Left hindlimb (tissue), 1 donor: ENCODE results near the gene MN1.
"Not testable (repeated sequence)": the region's sequence is repeated elsewhere in the genome, so short reads cannot be mapped to it uniquely, and the experiment has no call there.

ENCODE experiments used
- DNase-seq: peaks from one replicate; pipeline ENCODE4 v3.0.0-alpha.2; 2018

Gene MN1

DNA sequence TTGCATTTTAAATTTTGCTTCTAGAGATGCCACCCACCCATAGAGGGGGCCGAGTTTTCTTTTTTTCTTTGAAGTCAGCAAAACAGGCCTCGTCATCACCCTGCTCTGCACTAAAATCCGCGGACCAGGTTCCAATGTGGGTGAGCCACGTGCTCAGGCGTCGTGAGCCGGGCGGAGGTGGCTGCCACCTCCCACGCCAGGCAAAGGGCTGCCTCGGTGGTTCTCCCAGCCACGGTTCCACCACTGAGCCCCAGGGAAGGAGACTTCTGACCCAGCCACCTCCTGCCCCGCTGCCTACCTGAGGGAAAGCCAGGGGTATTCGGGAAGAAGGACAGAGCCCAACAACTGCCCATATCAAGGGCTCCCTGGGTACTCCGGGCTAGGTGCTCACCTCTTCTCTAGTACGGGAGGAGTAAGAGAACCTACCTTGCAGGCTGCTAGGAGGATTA is 45.3 kb downstream of the MN1 start:
- peak; percentile 10 for DNase-seq

DNA sequence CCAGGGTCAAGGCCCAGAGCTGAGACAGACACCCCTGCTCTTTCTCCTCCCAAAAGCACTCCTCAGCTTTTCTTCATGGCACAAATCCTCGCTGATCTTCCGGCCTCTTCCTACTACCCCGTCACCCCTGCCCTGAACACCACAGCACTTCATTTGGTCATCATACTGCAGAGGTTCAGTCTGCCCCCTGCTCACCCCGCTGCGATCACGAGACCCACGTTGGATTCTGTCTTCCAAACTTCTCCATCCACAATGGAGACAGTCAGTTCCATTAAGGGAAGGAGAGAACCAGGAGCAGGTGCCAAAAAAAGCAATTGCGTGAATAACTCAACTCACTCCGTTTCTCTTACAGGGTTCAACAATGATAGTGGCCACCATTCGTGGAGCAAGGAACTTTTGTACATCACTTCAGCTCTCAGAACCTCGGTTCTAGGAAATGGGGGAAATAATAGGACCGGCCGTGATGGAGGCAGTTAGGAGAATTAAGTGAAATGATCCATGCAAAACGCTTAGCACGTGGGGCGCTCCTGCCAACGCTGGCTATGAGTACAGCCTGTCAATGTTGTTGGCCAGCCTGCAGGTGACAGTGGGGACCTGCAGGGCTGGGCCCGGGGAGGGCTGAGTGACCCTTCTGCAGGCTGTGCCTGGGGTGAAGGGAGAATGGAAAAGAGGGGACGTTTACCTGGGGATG is 45.9 kb downstream of the MN1 start:
- DNase-seq: peak; percentile 13

DNA sequence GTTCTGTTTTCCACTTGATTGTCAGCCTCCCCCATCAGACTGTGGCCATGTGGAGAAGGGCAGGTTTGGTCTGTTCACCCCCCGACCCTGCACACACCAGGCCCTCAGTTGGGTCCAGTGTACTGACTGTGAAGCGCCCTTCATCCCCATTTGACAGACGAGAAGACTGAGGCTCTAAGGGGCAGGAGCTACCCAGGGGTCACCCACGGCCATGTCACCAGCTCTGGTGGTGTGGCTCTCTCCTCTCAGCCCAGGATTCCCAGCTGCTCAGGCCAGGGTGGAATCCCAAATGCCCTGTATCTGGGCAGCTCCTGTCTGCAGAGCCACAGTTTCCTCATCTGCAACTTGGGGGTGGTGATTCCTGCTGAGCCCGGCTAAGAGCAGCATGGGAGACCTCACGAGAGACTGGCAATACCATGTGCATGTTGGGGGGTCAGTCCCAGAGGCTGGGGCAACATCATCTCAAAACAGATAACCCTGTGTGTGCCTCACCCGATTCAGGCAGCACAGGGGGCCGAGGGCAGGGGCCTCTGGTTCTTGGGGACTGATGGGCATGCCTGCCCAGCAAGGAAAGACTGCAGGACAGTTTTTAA is 46.6 kb downstream of the MN1 start:
- peak; percentile 23 for DNase-seq

DNA sequence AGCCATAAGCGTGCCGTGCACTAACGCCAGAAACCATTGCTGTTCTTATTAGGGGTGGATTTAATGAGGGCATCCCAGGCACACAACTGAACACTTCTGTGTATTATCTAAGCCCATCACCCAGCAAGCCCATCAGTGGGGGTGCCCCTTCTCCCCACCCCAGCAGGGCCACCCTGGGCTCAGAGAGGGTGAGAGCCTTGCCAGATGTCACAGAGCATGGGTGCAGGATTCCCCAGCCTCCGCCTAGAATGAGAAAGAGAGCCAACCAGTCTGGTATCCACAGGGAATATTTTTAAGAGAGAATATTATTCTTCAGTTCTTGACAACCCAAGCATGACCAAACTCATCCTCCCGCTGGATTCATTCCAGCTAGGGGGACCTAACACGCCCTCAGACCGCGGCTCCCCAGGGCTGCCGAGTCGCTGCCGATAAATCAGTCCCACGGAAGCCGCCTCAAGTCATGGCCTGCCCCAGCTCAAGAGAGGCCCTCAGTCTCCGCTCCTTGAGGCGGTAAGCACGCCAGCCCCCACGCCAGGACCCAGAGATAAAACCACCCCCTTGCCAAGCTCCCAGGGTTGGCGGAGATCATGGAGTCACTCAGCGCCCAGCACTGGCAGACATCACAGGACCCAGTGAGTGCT is 47.2 kb downstream of the MN1 start:
- peak; percentile 27 for DNase-seq

DNA sequence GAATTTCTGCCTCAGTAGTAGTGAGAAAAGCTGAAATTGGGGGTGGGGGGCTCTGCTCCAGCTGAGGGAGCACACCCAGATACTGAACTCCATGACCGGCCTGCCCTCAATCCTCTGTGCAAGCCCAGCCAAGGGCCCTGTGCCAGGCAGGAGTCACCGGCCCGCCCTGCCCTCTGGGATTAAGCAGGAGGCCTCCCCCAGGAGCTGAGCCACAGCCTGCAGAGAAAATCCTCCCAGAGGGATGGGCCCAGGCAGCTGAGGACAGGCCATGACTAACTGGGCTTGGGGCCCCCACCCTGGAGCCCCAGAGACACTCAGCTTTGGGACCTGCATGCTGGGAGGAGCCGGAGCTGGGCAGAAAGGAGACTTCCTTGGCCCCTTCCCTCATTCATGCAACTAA is 48.8 kb downstream of the MN1 start:
- DNase-seq: peak; percentile 27

DNA sequence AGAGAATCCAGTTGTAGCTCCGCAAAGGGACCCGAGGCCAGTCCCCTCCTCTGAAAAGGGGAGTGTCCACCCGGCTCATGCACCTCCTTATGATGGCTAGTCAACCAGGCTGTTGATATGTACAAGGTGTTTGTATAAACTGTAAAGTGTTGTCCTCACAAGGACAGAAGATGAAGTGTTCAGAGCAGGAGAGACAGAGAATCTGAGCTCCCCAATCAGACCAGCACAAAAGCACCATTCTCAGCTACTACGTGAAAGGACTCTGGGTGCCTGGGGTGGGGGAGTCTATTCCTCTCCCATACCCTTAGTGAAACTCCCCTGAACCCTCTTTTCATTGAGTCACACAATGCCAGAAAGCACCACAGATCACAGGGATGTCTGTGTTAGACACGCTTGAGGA is 49.4 kb downstream of the MN1 start:
- DNase-seq: peak; percentile 15

DNA sequence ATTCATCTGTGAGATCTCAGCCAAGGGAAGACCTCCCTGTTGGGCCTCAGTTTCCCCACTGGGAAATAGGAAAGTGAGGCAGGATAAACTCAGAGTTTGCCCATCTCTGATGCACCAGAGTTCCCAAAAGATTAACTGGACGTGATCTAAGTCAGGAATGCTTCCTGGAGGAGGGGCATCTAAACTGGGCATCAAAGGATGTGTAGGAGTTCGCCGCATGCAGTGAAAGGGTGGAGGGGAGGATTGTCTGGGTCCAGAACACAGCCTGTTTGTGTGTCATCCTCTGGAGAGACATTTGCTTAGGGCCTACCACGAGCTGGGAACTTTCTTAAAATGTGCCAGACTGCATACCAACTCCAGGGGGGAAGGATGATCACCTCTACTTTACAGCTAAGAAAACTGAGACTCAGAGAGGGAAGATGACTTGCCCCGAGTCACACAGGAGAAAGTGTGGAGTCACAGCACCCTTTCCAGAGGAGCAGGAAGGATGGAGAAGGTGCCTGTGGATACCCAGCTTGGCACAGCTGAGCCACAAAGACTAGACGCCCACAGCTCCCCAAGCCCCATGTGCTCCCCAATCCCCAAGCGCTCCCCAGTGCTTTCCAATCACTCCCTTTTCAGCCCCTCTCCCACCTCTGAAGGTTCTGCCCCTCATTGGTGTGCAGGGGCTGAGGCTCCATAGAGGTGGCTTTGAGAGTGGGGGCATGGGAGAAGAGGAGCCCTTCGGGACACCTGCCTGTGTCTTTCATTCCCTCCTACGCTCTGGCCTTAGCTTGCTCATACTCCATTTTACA is 50.1 kb downstream of the MN1 start:
- peak; percentile 5 for DNase-seq

DNA sequence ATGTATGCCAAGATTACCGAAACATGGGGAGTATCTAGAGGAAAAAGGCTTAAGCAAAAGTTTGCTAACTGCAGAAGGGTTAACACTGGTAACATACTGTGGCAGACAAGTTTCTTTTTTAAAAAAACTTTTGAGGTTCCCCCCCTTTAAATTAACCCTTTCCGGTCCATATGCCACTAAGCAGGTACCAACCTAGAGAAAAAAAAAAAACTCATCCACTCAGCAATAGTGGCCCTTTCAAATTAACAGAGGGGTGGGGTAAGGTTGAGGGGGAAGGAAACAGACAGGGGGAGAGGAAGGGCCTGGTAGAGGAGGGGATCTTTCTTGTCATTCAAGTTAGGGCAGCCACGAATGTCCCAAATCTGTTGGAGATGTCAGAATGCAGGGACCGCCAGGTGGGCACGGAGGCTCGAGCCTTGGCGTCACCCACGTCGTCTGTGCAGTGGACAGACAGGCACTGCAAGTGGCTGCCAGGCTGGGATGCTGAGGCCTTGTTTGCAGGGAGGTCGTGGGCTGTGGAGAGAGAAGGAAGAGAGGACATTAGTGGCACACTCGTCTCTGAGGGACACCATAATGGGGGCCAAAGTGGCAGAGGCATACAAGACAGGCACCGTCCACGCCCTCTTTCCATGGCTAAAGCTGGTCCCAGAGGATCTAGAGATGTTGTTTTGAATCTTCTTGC is 50.8 kb downstream of the MN1 start:
- DNase-seq: peak; percentile 10

DNA sequence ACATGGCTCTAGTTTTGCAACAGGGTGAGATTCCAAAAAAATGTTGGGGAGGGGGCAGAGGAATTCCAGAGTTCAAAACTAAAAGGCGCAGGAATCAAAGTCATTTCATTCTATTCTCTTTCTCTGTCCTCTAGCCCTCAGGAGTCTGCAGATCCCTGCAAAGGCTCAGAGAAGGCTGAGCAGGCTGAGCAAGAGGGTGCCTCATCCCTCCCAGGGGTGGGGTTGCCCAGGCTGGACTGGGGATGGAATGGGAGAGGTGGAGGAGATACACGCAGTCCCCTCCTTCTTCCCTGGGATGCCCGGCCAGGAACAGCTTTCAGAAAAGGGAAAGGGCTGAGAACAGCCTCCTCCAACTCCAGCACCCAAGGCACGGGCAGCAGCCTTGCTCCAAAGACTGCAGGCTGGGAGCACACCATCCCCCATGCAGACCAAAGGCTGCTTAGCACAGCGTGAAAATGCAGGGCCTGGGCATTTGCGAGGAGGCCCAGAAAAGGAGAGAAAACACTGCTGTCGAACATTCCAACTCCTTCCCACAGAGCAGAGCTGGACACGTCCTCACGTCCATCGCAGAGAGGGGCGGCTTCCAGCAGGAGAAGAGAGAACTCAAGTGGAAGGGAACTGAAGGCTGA is 51.8 kb downstream of the MN1 start:
- DNase-seq: peak; percentile 62

DNA sequence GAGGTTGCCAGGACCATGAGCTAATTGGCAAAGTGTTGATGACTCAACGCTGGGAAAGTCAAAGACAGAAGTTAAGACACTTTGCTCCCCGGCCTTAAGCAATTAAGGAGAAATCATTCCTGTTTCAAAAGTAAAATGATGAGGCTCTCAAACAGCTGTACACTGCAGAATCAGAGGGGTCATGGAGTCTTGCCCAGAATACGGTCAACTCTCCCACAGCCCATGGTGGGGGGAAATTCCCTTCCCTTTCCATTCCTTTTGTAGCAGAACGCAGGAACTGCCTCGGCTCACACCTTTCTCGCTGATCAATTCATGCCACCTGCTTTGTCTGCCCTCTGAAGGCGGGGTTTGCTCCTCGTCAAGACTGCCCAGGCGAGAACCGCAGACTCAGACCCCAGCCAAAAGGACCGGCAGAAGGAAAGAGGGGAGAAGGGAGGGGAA is 52.8 kb downstream of the MN1 start:
- DNase-seq: peak; percentile 58

DNA sequence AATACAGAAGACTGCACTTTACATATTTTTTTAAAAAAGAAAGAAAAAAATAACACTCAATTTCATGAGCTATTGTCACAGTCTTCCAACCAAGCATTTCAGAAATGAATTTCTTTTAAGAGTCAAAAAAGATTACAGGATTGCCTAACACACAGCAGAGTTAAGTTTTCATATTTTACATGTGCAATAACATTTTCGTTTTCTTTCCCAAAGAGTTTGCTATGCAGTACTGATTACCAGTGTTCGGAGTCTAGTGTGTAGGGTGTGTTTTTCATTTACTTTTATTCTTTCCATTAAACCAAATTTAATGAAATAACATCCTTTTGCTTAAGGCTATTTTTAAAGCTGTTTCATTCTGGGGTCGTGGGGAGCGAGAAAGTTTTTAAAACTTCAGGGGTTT is 53.2 kb downstream of the MN1 start:
- no peak for DNase-seq

DNA sequence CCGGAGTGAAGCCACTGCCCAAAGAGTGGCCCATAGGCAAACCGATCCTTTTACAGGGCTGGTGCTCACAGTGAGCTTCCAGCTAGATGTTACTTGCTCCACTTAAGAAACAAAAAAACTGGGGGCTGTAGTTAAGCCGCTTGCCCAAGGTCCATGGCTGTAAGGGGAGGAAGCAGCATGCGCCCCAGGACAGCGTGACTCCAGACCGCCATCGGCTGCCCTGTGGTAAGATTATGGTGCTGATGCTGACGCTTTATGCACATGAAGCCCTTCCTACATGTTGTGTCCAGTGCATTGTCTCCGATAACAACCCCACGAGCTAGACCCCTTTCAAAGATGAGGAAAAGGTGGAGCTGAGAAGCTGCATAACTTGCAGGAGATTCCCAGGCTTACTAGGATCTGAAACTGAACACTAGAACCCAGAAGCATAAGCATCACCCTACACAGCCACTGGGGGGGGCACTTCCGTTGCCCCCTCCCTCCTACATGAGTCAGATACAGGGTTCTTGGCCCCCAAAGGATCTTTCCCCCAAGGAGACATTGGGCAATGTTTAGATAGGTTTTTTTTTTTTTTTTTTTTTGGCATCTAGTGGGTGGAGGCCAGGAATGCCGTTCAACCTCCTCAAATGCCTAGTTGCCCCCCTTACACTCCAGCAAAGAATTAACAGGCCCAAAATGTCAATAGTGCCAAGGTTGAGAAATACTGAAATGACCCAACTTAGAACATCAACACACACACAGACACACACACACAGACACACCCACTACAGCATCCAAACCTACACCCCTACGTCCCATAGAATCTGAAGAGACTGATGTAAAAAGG is 53.9 kb downstream of the MN1 start:
- DNase-seq: peak; percentile 13

DNA sequence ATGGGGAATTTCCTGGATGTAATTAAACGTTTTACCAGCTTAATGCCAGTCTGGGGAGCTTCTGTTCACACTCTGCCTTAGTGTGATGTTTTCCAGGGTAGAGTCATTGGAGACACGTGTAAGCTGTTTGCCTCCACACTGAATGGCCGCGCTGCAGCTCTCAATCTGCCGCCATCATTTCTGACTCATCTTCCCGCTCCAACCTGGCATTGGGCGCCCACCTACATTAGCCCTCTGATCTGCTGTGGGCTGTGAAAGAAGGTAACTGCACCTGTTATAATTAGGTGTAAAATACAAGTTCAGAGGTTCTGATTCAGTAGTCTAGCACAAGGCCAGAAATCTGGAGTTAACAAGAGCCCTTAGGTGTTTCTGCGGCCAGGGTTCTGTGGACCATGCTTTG is 54.6 kb downstream of the MN1 start:
- peak; percentile 14 for DNase-seq

DNA sequence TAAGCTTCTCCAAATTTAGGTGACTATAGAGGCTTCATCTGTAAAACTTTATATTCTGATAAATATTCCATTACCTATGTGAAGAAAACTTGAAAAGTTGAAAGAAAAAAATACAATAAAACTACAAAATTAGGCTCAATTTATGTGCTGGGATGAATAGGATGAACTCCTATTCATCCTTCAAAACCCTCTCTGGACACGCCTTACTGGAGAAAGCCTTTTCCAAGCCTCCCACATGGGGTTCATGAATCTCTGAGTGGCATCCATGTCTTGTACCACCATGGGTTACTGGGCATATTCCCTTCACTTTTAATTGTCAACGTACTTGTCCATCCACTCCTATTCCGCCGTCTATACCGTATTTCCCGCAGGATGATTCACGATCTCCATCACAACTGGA is 55.7 kb downstream of the MN1 start:
- no peak for DNase-seq

DNA sequence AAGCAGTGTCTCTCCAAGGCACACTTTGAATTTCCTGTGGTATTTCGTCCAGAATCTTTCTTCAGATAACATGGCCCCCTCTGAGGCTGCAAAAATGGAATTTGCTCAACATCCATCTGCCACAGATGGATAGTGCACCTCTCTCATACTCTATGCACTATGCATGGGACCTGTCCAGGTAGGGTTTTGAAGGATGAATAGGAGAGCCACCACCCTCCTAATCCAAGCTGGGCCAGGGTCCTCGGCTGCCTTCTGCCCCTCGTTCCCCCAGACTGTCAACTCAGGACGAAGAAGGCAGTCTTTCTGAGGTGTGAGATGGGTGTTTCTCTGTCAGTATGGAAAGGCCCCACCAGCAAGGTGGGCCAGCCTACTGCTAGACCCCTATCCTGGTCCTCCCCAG is 56.4 kb downstream of the MN1 start:
- no peak for DNase-seq

DNA sequence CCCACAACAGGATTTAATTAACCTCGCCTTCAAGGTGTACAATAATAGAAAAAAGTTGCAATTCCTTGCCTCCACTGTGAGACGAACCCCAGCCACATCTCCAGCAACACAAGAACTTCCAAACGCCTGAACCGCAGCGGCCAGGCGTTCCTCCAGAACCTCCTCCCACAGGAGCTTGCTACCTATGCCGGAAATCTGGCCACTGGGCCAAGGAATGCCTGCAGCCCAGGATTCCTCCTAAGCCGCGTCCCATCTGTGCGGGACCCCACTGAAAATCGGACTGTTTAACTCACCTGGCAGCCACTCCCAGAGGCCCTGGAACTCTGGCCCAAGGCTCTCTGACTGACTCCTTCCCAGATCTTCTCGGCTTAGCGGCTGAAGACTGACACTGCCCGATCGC is 57.5 kb downstream of the MN1 start:
- not testable (repeated sequence) for DNase-seq

DNA sequence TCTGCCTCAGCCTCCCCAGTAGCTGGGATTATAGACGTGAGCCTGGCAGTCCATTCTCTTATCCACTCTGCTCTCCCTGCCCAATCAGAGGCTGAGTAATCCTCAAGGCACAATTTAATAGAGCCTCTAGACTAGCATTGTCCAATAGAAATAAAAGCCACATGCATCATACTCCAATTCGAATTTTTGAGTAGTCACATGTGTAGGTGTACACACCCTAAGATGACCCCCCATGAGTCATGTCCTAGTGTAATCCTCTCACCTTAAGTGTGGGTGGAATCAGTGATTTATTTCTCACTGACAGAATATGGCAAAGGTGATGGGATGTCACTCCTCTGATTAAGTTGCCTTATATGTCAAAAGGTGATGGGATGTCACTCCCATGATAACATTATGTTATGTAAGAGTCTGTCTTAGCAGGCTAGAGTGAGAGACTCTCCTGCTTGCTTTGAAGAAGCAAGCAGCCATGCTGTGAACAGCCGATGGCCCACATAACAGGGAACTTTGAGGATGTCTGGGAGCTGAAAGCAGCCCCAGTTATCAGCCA is 61.3 kb downstream of the MN1 start:
- no peak for DNase-seq

DNA sequence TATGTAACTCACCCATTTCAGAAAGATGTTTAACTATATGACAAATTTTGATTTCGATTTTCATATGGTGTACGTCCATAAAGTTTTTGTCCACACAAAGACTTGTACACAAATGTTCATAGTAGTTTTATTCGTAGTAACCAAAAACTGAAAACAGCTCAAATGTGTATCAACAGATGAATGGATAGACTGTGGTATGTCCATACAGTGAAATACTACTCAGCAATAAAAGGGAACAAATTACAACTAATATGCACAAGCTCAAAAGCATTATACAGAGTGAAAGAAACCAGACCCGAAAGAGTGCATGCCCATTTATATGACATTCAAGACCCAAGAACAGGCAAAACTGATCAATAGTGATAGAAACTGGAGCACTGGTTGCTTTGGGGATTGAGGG is 64.0 kb downstream of the MN1 start:
- DNase-seq: no peak

DNA sequence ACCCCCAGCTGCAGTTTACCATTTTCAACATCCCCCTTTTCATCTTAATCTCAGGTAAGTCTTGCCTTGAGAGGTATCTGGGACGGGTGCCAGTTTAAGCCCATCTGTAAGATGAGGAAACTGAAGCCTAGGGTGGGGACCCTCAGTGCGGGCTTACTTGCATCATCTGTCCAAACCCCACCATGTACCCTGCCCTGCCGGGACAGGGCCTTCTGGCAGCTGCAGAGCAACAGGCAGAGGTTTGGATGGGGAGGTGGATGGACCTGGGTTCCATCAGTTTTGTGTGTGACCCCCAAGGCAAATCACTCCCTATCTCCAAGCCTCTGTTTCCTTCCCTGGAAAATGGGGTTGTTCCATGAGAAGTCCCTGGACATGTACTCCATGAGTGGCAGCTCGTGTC is 67.5 kb downstream of the MN1 start:
- DNase-seq: no peak

DNA sequence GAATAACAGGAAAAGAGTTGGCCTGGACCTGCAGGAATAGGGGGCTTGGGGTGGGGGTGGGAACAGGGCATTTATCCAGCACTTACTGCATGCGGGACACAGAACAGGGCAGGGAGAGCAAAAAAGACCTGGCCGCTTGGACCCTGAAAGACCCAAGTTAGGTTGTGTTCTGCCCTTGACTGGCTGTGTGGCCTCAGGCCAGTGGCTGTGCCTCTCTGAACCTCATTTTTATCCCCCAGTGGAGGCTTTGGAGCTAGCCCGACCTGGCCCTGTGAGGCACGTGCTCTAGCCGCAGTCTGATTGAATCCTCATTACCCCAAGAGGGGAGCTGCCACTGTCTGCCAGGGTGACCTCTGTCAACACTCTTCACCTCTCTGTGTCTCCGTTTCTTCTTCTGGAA is 68.7 kb downstream of the MN1 start:
- DNase-seq: no peak

DNA sequence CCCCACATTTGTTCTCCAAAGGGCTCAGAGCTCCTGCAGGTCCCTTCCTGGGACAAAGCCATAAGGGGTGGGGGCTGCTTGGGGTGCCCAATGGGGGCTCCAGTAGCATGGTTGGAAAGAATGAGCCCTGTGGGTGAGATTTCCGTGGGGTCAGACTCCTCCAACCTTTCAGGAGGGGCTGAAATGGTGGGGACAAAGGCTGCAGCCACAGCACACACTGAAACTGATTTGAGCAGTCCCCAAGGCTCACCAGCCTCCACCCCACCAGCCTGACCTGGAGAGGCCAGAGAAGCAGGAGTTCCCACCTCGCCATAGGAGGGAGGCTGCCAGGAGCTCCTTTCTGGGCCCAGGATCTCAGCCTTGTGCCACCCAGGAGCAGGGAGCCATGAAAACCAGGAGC is 69.2 kb downstream of the MN1 start:
- DNase-seq: no peak
